Caco-2 (cell line): ENCODE measurements around the gene BCOR. TPM values are rescaled to one million over a fixed set of nuclear protein-coding genes. Genes with fewer than 3 reads are reported as not detected.

Experiments
- BruUV-seq: library from RNA; stranded (reverse); fragments of 400-500 nt; replicated peaks from 2 replicates; lab custom pipeline; 2021; lab: Mats Ljungman, UMichigan
- CTCF ChIA-PET: fragments of 300-600 bp; sonication (Branson Sonifier 250); formaldehyde crosslinking; loops from one replicate; lab custom pipeline; 2022; ENCODE audit warnings: antibody characterized with exemption; lab: Charles Lee
- POLR2A ChIA-PET: fragments of 300-600 bp; sonication (Branson Sonifier 250); formaldehyde crosslinking; loops from one replicate; lab custom pipeline; 2022; ENCODE audit warnings: antibody characterized with exemption; lab: Charles Lee
- DNase-seq, 2 experiments: peaks; one replicate each; pipeline versions ENCODE4 v3.0.0 to v3.0.0-alpha.2; 2020 to 2022
- H3K27me3 ChIP-seq: replicated peaks from 2 replicates; pipeline ENCODE4 v1.6.0; 2011; ENCODE audit warnings: low read length; ENCODE audit not compliant: control insufficient read depth, insufficient read depth
- H3K36me3 ChIP-seq: 2 replicates; pipeline ENCODE4 v1.5.1; 2011; ENCODE audit warnings: low read length; ENCODE audit not compliant: control insufficient read depth, insufficient read depth
- H3K4me1 ChIP-seq: fragments of 250-450 bp; sonication (Bioruptor Pico); 2 replicates; pipeline ENCODE4 v1.5.1; 2020; ENCODE audit warnings: mild to moderate bottlenecking
- H3K4me3 ChIP-seq: 2 replicates; pipeline ENCODE4 v1.5.1; 2011; ENCODE audit warnings: low read depth, mild to moderate bottlenecking, control low read depth, low read length
- H3K9me3 ChIP-seq: fragments of 250-450 bp; sonication (Bioruptor Pico); 2 replicates; pipeline ENCODE4 v1.5.1; 2020; ENCODE audit warnings: mild to moderate bottlenecking, moderate library complexity
- H3K27ac Mint-ChIP-seq: one replicate; pipeline ENCODE4 v1.8.0; 2022; ENCODE audit warnings: mixed read lengths; ENCODE audit not compliant: unreplicated experiment
- H3K27me3 Mint-ChIP-seq: one replicate; pipeline ENCODE4 v1.8.0; 2022; ENCODE audit warnings: mixed read lengths; ENCODE audit not compliant: insufficient read depth, unreplicated experiment
- H3K36me3 Mint-ChIP-seq: one replicate; pipeline ENCODE4 v1.8.0; 2022; ENCODE audit warnings: mild to moderate bottlenecking, mixed read lengths; ENCODE audit not compliant: insufficient read depth, unreplicated experiment
- H3K4me1 Mint-ChIP-seq: one replicate; pipeline ENCODE4 v1.8.0; 2022; ENCODE audit warnings: low read depth, mixed read lengths; ENCODE audit not compliant: unreplicated experiment
- H3K4me3 Mint-ChIP-seq: one replicate; pipeline ENCODE4 v1.8.0; 2022; ENCODE audit warnings: mild to moderate bottlenecking, moderate library complexity, mixed read lengths; ENCODE audit not compliant: unreplicated experiment
- H3K9me3 Mint-ChIP-seq: one replicate; pipeline ENCODE4 v1.8.0; 2022; ENCODE audit warnings: mixed read lengths; ENCODE audit not compliant: unreplicated experiment
- intact Hi-C: fragments of 100-400 bp; cut with micrococcal nuclease; formaldehyde crosslinking; loops from one replicate; pipeline ENCODE4 v1.10.0; 2022; ENCODE audit not compliant: unreplicated experiment
- total RNA-seq: library from RNA; stranded (reverse); gene quantifications from 2 replicates; pipeline ENCODE4 v1.2.3, GENCODE V29; 2022
- TF ChIP-seq, protein P1 (sequence below), 2 experiments: fragments of 200-600 bp in 1 of 2; IDR thresholded peaks; 1 replicate in 1 of 2; 2 replicates in 1 of 2; pipeline versions ENCODE4 v1.5.1 to v1.8.0; 2011 to 2022; ENCODE audit warnings: antibody characterized with exemption in 1 of 2, control low read depth in 1 of 2, inconsistent platforms in 1 of 2, low read depth in 1 of 2, low read length in 1 of 2, mild to moderate bottlenecking in 1 of 2, moderate library complexity in 1 of 2; ENCODE audit not compliant: insufficient read depth in 1 of 2, severe bottlenecking in 1 of 2, unreplicated experiment in 1 of 2

Gene BCOR
- total RNA-seq, 1 experiment from 2014 or later: 16.2 TPM

GRCh38 chrX:40104985-40105834 lies 7.5 kb upstream of the BCOR start:
- H3K4me3 ChIP-seq: peak overlapping the region; percentile 66
- no peaks in the 10 kb centered on the region for H3K27me3 ChIP-seq
- H3K36me3 ChIP-seq: no peaks in the 10 kb centered on the region
- Mint-ChIP-seq H3K36me3 (peaks cover 13% of the 10 kb centered on the region), H3K27ac (peak overlapping the region; percentile 84), H3K4me3 (peak overlapping the region; percentile 76), H3K4me1 (no peaks in the 10 kb centered on the region), H3K27me3 (no peaks in the 10 kb centered on the region), H3K9me3 (no peaks in the 10 kb centered on the region)
- TF ChIP-seq, protein P1, sequence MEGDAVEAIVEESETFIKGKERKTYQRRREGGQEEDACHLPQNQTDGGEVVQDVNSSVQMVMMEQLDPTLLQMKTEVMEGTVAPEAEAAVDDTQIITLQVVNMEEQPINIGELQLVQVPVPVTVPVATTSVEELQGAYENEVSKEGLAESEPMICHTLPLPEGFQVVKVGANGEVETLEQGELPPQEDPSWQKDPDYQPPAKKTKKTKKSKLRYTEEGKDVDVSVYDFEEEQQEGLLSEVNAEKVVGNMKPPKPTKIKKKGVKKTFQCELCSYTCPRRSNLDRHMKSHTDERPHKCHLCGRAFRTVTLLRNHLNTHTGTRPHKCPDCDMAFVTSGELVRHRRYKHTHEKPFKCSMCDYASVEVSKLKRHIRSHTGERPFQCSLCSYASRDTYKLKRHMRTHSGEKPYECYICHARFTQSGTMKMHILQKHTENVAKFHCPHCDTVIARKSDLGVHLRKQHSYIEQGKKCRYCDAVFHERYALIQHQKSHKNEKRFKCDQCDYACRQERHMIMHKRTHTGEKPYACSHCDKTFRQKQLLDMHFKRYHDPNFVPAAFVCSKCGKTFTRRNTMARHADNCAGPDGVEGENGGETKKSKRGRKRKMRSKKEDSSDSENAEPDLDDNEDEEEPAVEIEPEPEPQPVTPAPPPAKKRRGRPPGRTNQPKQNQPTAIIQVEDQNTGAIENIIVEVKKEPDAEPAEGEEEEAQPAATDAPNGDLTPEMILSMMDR (IDR thresholded peaks at IDR 0.05; ENCODE audit: insufficient read depth in 1 of 2, low read depth in 1 of 2, low read length in 1 of 2, severe bottlenecking in 1 of 2, unreplicated experiment in 1 of 2): no peak
- intact Hi-C loops: loop anchor here (10.0 kb wide), 1 partner anchor 370 kb away; no protein-coding TSS in a partner anchor
- DNase-seq: peak in 1 of 2 experiments; percentile 32
- no TSS peak for BruUV-seq
- H3K9me3 ChIP-seq: no peaks in the 10 kb centered on the region
- POLR2A ChIA-PET: interaction anchor here (0.6 to 0.8 kb wide), 3 partner anchors 28 to 92 kb away, joined by 4 to 6 read pairs (median 4); no protein-coding TSS in a partner anchor
- peaks cover 9% of the 10 kb centered on the region for H3K4me1 ChIP-seq
- CTCF ChIA-PET: interaction anchor here (0.7 to 0.9 kb wide), 2 partner anchors 45 to 416 kb away, joined by 3 to 4 read pairs; no protein-coding TSS in a partner anchor

DNA sequence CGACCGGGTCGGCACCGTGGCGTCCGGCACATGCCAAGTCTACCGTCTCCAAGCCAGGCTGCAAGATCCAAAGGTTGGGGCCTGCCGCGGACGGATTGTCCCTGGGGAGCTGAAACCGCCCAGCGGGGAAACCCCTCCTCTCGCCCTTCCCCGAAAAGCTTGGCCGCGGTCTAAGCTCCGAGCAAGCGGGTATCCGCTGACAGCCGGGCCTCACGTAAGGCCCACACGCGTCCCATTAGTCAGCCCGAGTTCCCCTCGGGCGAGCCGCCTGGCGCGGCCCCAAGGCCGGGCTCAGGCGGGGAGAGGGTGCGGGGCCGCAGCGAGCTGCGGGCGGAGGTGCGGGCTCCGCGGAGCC lies 6.8 kb upstream of the BCOR start:
- CTCF ChIA-PET: interaction anchor here (0.7 to 0.9 kb wide), 2 partner anchors 45 to 416 kb away, joined by 3 to 4 read pairs; no protein-coding TSS in a partner anchor
- no TSS peak for BruUV-seq
- Mint-ChIP-seq H3K4me3 (peak overlapping the region; percentile 59), H3K27me3 (no peaks in the 10 kb centered on the region), H3K4me1 (no peaks in the 10 kb centered on the region), H3K36me3 (peaks cover 13% of the 10 kb centered on the region), H3K9me3 (no peaks in the 10 kb centered on the region), H3K27ac (no peak overlapping the region)
- TF ChIP-seq, protein P1 (IDR thresholded peaks at IDR 0.05; ENCODE audit: insufficient read depth in 1 of 2, low read depth in 1 of 2, low read length in 1 of 2, severe bottlenecking in 1 of 2, unreplicated experiment in 1 of 2): no peak
- Histone ChIP-seq H3K4me3 (peak overlapping the region; percentile 66), H3K9me3 (no peaks in the 10 kb centered on the region), H3K36me3 (no peaks in the 10 kb centered on the region), H3K4me1 (peaks cover 9% of the 10 kb centered on the region), H3K27me3 (no peaks in the 10 kb centered on the region)
- intact Hi-C loops: loop anchor here (10.0 kb wide), 1 partner anchor 370 kb away; no protein-coding TSS in a partner anchor
- no peak for DNase-seq
- POLR2A ChIA-PET: interaction anchor here (0.7 to 0.8 kb wide), 2 partner anchors 72 to 91 kb away, joined by 4 read pairs; no protein-coding TSS in a partner anchor

GRCh38 chrX:40103565-40104323 lies 6.0 kb upstream of the BCOR start:
- peaks cover 9% of the 10 kb centered on the region for H3K4me1 ChIP-seq
- POLR2A ChIA-PET: interaction anchor here (0.7 kb wide), 1 partner anchor 73 kb away, joined by 4 read pairs; no protein-coding TSS in a partner anchor
- CTCF ChIA-PET: interaction anchor here (0.9 kb wide), 1 partner anchor 46 kb away, joined by 3 read pairs; no protein-coding TSS in a partner anchor
- no peaks in the 10 kb centered on the region for H3K9me3 Mint-ChIP-seq
- H3K36me3 ChIP-seq: no peaks in the 10 kb centered on the region
- peak in 1 of 2 experiments; percentile 24 for DNase-seq
- H3K4me3 ChIP-seq: no peak overlapping the region; the same call in 1 of the 2 replicates
- peaks cover 11% of the 10 kb centered on the region for H3K36me3 Mint-ChIP-seq
- H3K27ac Mint-ChIP-seq: no peak overlapping the region
- peak overlapping the region; percentile 59 for H3K4me3 Mint-ChIP-seq
- H3K9me3 ChIP-seq: no peaks in the 10 kb centered on the region
- intact Hi-C loops: loop anchor here (10.0 kb wide), 1 partner anchor 371 kb away; no protein-coding TSS in a partner anchor
- no peaks in the 10 kb centered on the region for H3K27me3 ChIP-seq
- TSS peak; percentile 18 for BruUV-seq
- H3K27me3 Mint-ChIP-seq: no peaks in the 10 kb centered on the region
- no peaks in the 10 kb centered on the region for H3K4me1 Mint-ChIP-seq
- TF ChIP-seq, protein P1 (IDR thresholded peaks at IDR 0.05; ENCODE audit: insufficient read depth in 1 of 2, low read depth in 1 of 2, low read length in 1 of 2, severe bottlenecking in 1 of 2, unreplicated experiment in 1 of 2): no peak
